ENCODE measurements around the gene KCNJ1.

The KCNJ1 gene

GRCh38 chr11:128823753-128824152 is 43.3 kb downstream of the KCNJ1 start:
- Histone ChIP-seq H2BK15ac (replicated peaks; ENCODE audit: low read depth) (no peak overlapping the region), H3K56ac (ENCODE audit: low read length) (peak overlapping the region; percentile 68), H2BK5ac (ENCODE audit: low read length) (no peak overlapping the region), H3K4me1 (ENCODE audit: control insufficient read depth, low read depth, low read length) (peaks cover 2% of the 10 kb centered on the region), H3K23ac (ENCODE audit: low read length) (no peak overlapping the region), H3K79me2 (ENCODE audit: control insufficient read depth, insufficient read depth, low read length) (no peaks in the 10 kb centered on the region), H3K79me1 (ENCODE audit: low read length) (no peaks in the 10 kb centered on the region), H3K4me2 (ENCODE audit: low read length) (no peak overlapping the region), H4K8ac (ENCODE audit: low read depth, low read length) (no peak overlapping the region), H2BK120ac (ENCODE audit: low read depth, low read length) (no peak overlapping the region), H3K4me3 (ENCODE audit: low read length) (no peak overlapping the region), H3K27me3 (ENCODE audit: insufficient read depth, low read length, poor library complexity) (no peaks in the 10 kb centered on the region), H3K27ac (ENCODE audit: low read depth, low read length) (no peak overlapping the region), H3K36me3 (ENCODE audit: control insufficient read depth, insufficient read depth, low read length) (no peaks in the 10 kb centered on the region), H3K4ac (ENCODE audit: low read depth, low read length) (peak overlapping the region; percentile 87), H4K5ac (ENCODE audit: low read length) (no peak overlapping the region), H3K18ac (ENCODE audit: low read length) (peak overlapping the region; percentile 88), H2AK5ac (ENCODE audit: low read length) (no peak overlapping the region), H3K9ac (ENCODE audit: low read length) (peak overlapping the region; percentile 67)
- no peak for DNase-seq
- WGBS (ENCODE audit: extremely low coverage, insufficient coverage, low lambda C conversion rate), result no CpG with 5 or more reads among the region's 11 CpGs

- WGBS (ENCODE audit: extremely low coverage, insufficient coverage, low lambda C conversion rate), result no CpG with 5 or more reads among the region's 2 CpGs
- no peaks in the 10 kb centered on the region for H3K79me1 ChIP-seq (ENCODE audit: low read length)
- H2BK15ac ChIP-seq (replicated peaks; ENCODE audit: low read depth), result no peak overlapping the region
- H3K18ac ChIP-seq (ENCODE audit: low read length), result no peak overlapping the region
- H3K56ac ChIP-seq (ENCODE audit: low read length), result no peak overlapping the region
- H3K27me3 ChIP-seq (ENCODE audit: insufficient read depth, low read length, poor library complexity), result no peaks in the 10 kb centered on the region
- no peak overlapping the region for H4K5ac ChIP-seq (ENCODE audit: low read length)
- no peak overlapping the region for H2AK5ac ChIP-seq (ENCODE audit: low read length)
- no peak overlapping the region for H3K27ac ChIP-seq (ENCODE audit: low read depth, low read length)
- DNase-seq, result no peak
- H3K4me1 ChIP-seq (ENCODE audit: control insufficient read depth, low read depth, low read length), result peaks cover 2% of the 10 kb centered on the region
- H3K36me3 ChIP-seq (ENCODE audit: control insufficient read depth, insufficient read depth, low read length), result no peaks in the 10 kb centered on the region
- no peak overlapping the region for H3K4me3 ChIP-seq (ENCODE audit: low read length)
- no peak overlapping the region for H2BK120ac ChIP-seq (ENCODE audit: low read depth, low read length)
- H3K4me2 ChIP-seq (ENCODE audit: low read length), result no peak overlapping the region
- no peak overlapping the region for H4K8ac ChIP-seq (ENCODE audit: low read depth, low read length)
- H3K23ac ChIP-seq (ENCODE audit: low read length), result no peak overlapping the region
- H3K4ac ChIP-seq (ENCODE audit: low read depth, low read length), result no peak overlapping the region
- no peak overlapping the region for H3K9ac ChIP-seq (ENCODE audit: low read length)
- H2BK5ac ChIP-seq (ENCODE audit: low read length), result no peak overlapping the region
- H3K79me2 ChIP-seq (ENCODE audit: control insufficient read depth, insufficient read depth, low read length), result no peaks in the 10 kb centered on the region
Measured at GRCh38 chr11:128822130-128822529, 45.0 kb downstream of the KCNJ1 start.

GRCh38 chr11:128821556-128821955 is 45.5 kb downstream of the KCNJ1 start:
- peaks cover 2% of the 10 kb centered on the region for H3K4me1 ChIP-seq (ENCODE audit: control insufficient read depth, low read depth, low read length)
- WGBS (ENCODE audit: extremely low coverage, insufficient coverage, low lambda C conversion rate), result no CpG with 5 or more reads among the region's 4 CpGs
- no peak for DNase-seq

GRCh38 chr11:128819198-128819597 is 47.9 kb downstream of the KCNJ1 start:
- Histone ChIP-seq H3K23ac (ENCODE audit: low read length) (no peak overlapping the region), H3K79me2 (ENCODE audit: control insufficient read depth, insufficient read depth, low read length) (no peaks in the 10 kb centered on the region), H3K56ac (ENCODE audit: low read length) (no peak overlapping the region), H2BK5ac (ENCODE audit: low read length) (no peak overlapping the region), H3K18ac (ENCODE audit: low read length) (no peak overlapping the region), H4K8ac (ENCODE audit: low read depth, low read length) (no peak overlapping the region), H3K27me3 (ENCODE audit: insufficient read depth, low read length, poor library complexity) (no peaks in the 10 kb centered on the region), H3K27ac (ENCODE audit: low read depth, low read length) (no peak overlapping the region), H3K9ac (ENCODE audit: low read length) (no peak overlapping the region), H3K79me1 (ENCODE audit: low read length) (no peaks in the 10 kb centered on the region), H4K5ac (ENCODE audit: low read length) (no peak overlapping the region), H3K4me2 (ENCODE audit: low read length) (no peak overlapping the region), H2AK5ac (ENCODE audit: low read length) (no peak overlapping the region), H3K4me1 (ENCODE audit: control insufficient read depth, low read depth, low read length) (peaks cover 4% of the 10 kb centered on the region), H3K36me3 (ENCODE audit: control insufficient read depth, insufficient read depth, low read length) (no peaks in the 10 kb centered on the region), H3K4me3 (ENCODE audit: low read length) (no peak overlapping the region), H2BK15ac (replicated peaks; ENCODE audit: low read depth) (no peak overlapping the region), H3K4ac (ENCODE audit: low read depth, low read length) (no peak overlapping the region), H2BK120ac (ENCODE audit: low read depth, low read length) (no peak overlapping the region)
- DNase-seq, result no peak
- no CpG with 5 or more reads among the region's 8 CpGs for WGBS (ENCODE audit: extremely low coverage, insufficient coverage, low lambda C conversion rate)

More at GRCh38 chr11:128821556-128821955, 45.5 kb downstream of the KCNJ1 start:
- no peak overlapping the region for H3K4me3 ChIP-seq (ENCODE audit: low read length)
- H2BK15ac ChIP-seq (replicated peaks; ENCODE audit: low read depth), result no peak overlapping the region
- no peak overlapping the region for H3K9ac ChIP-seq (ENCODE audit: low read length)
- no peak overlapping the region for H3K18ac ChIP-seq (ENCODE audit: low read length)
- no peaks in the 10 kb centered on the region for H3K27me3 ChIP-seq (ENCODE audit: insufficient read depth, low read length, poor library complexity)
- no peak overlapping the region for H3K56ac ChIP-seq (ENCODE audit: low read length)
- H3K23ac ChIP-seq (ENCODE audit: low read length), result no peak overlapping the region
- no peak overlapping the region for H3K4ac ChIP-seq (ENCODE audit: low read depth, low read length)
- no peak overlapping the region for H2BK5ac ChIP-seq (ENCODE audit: low read length)
- H3K27ac ChIP-seq (ENCODE audit: low read depth, low read length), result no peak overlapping the region
- no peak overlapping the region for H2BK120ac ChIP-seq (ENCODE audit: low read depth, low read length)
- no peak overlapping the region for H4K5ac ChIP-seq (ENCODE audit: low read length)
- H3K4me2 ChIP-seq (ENCODE audit: low read length), result no peak overlapping the region
- no peak overlapping the region for H4K8ac ChIP-seq (ENCODE audit: low read depth, low read length)
- no peaks in the 10 kb centered on the region for H3K79me2 ChIP-seq (ENCODE audit: control insufficient read depth, insufficient read depth, low read length)
- H3K79me1 ChIP-seq (ENCODE audit: low read length), result no peaks in the 10 kb centered on the region
- no peaks in the 10 kb centered on the region for H3K36me3 ChIP-seq (ENCODE audit: control insufficient read depth, insufficient read depth, low read length)
- H2AK5ac ChIP-seq (ENCODE audit: low read length), result no peak overlapping the region

- Histone ChIP-seq H3K4ac (ENCODE audit: low read depth, low read length) (no peak overlapping the region), H2AK5ac (ENCODE audit: low read length) (no peak overlapping the region), H4K8ac (ENCODE audit: low read depth, low read length) (no peak overlapping the region), H4K5ac (ENCODE audit: low read length) (peak overlapping the region; percentile 37), H2BK15ac (replicated peaks; ENCODE audit: low read depth) (no peak overlapping the region), H2BK120ac (ENCODE audit: low read depth, low read length) (no peak overlapping the region), H3K4me2 (ENCODE audit: low read length) (peak overlapping the region; percentile 31), H3K4me3 (ENCODE audit: low read length) (no peak overlapping the region), H3K9ac (ENCODE audit: low read length) (no peak overlapping the region), H2BK5ac (ENCODE audit: low read length) (no peak overlapping the region), H3K56ac (ENCODE audit: low read length) (peak overlapping the region; percentile 57), H3K23ac (ENCODE audit: low read length) (no peak overlapping the region), H3K36me3 (ENCODE audit: control insufficient read depth, insufficient read depth, low read length) (no peaks in the 10 kb centered on the region), H3K18ac (ENCODE audit: low read length) (no peak overlapping the region), H3K27ac (ENCODE audit: low read depth, low read length) (no peak overlapping the region), H3K79me1 (ENCODE audit: low read length) (no peaks in the 10 kb centered on the region), H3K27me3 (ENCODE audit: insufficient read depth, low read length, poor library complexity) (no peaks in the 10 kb centered on the region), H3K4me1 (ENCODE audit: control insufficient read depth, low read depth, low read length) (peaks cover 3% of the 10 kb centered on the region), H3K79me2 (ENCODE audit: control insufficient read depth, insufficient read depth, low read length) (no peaks in the 10 kb centered on the region)
- DNase-seq, result peak; percentile 97
- WGBS (ENCODE audit: extremely low coverage, insufficient coverage, low lambda C conversion rate), result no CpG with 5 or more reads among the region's 9 CpGs
Measured at GRCh38 chr11:128814856-128815705, 52.0 kb downstream of the KCNJ1 start.

All from mesendoderm (in vitro differentiated cells).